NK-92 treated with Interleukin-12 subunit alpha and Interleukin-12 subunit beta, amount 100 ng/mL, for 24 hours (cell line): Measurements from ENCODE around the gene STK17B.
A peak's percentile ranks its signal among the peaks of the same experiment; 100 is the strongest.
"Not testable (repeated sequence)": the region's sequence is repeated elsewhere in the genome, so short reads cannot be mapped to it uniquely, and the experiment has no call there.

ENCODE experiments used
- DNase-seq: peaks from one replicate; lab custom pipeline; 2025; lab: John Stamatoyannopoulos, UW

The STK17B gene

GRCh38 chr2:196171248-196171871, at the start of gene STK17B:
TSS of gene STK17B (minus strand) at chr2:196171578. CDS start at chr2:196163383, 8,195 bp downstream.
- DNase-seq: peak; percentile 95

GRCh38 chr2:196220671-196221070, 49.3 kb upstream of the STK17B start:
- no peak for DNase-seq

GRCh38 chr2:196219671-196220070, 48.3 kb upstream of the STK17B start:
- no peak for DNase-seq

GRCh38 chr2:196218106-196218505, 46.7 kb upstream of the STK17B start:
- DNase-seq: no peak

GRCh38 chr2:196217116-196217515, 45.7 kb upstream of the STK17B start:
- no peak for DNase-seq

GRCh38 chr2:196215376-196215775, 44.0 kb upstream of the STK17B start:
- no peak for DNase-seq

GRCh38 chr2:196214156-196214555, 42.8 kb upstream of the STK17B start:
- DNase-seq: no peak

- DNase-seq: no peak
Observed at GRCh38 chr2:196213252-196213980, 42.0 kb upstream of the STK17B start.

- no peak for DNase-seq
Observed at GRCh38 chr2:196208915-196209314, 37.5 kb upstream of the STK17B start.

GRCh38 chr2:196206804-196207203, 35.4 kb upstream of the STK17B start:
- no peak for DNase-seq

GRCh38 chr2:196205881-196206435, 34.6 kb upstream of the STK17B start:
- DNase-seq: no peak

GRCh38 chr2:196205011-196205766, 33.8 kb upstream of the STK17B start:
- DNase-seq: no peak

- DNase-seq: no peak
Observed at GRCh38 chr2:196201229-196202009, 30.0 kb upstream of the STK17B start.

GRCh38 chr2:196200557-196200956, 29.2 kb upstream of the STK17B start:
- no peak for DNase-seq

- DNase-seq: no peak
Observed at GRCh38 chr2:196195758-196196157, 24.4 kb upstream of the STK17B start.

GRCh38 chr2:196195302-196195701, 23.9 kb upstream of the STK17B start:
- DNase-seq: no peak

- DNase-seq: no peak
Observed at GRCh38 chr2:196191541-196191940, 20.2 kb upstream of the STK17B start.

GRCh38 chr2:196187898-196188458, 16.6 kb upstream of the STK17B start:
- no peak for DNase-seq

GRCh38 chr2:196187175-196187700, 15.9 kb upstream of the STK17B start:
- DNase-seq: not testable (repeated sequence)

- no peak for DNase-seq
Observed at GRCh38 chr2:196186266-196186980, 15.0 kb upstream of the STK17B start.

- DNase-seq: no peak
Observed at GRCh38 chr2:196184921-196185320, 13.5 kb upstream of the STK17B start.
